HL-60 (cell line): ENCODE measurements around the gene TMC3.

ENCODE experiments used
- DNase-seq, 2 experiments: peaks; one replicate each; pipeline ENCODE4 v3.0.0-alpha.2; 2010 to 2020; ENCODE audit warnings: low read depth in 1 of 2, low spot score in 1 of 2
- H3K27ac ChIP-seq: fragments of 250-450 bp; sonication (Bioruptor Pico); replicated peaks from 2 replicates; pipeline ENCODE4 v1.5.1; 2020; ENCODE audit warnings: mild to moderate bottlenecking, moderate library complexity
- H3K27me3 ChIP-seq: fragments of 250-450 bp; sonication (Bioruptor Pico); 2 replicates; pipeline ENCODE4 v1.5.1; 2021; ENCODE audit warnings: mild to moderate bottlenecking, moderate library complexity; ENCODE audit not compliant: insufficient read depth, poor library complexity, severe bottlenecking
- H3K4me3 ChIP-seq: replicated peaks from 2 replicates; pipeline ENCODE4 v1.5.1; 2011; ENCODE audit warnings: mild to moderate bottlenecking, control low read depth, low read length; ENCODE audit not compliant: insufficient read depth
- GABPA ChIP-seq: IDR thresholded peaks from 2 replicates; pipeline ENCODE4 v1.6.1; 2012; ENCODE audit warnings: low read depth
- POLR2AphosphoS5 ChIP-seq: IDR thresholded peaks from 2 replicates; pipeline ENCODE4 v1.6.1; 2012; ENCODE audit warnings: low read depth
- SPI1 ChIP-seq: IDR thresholded peaks from 2 replicates; pipeline ENCODE4 v1.6.1; 2012; ENCODE audit warnings: low read depth, mild to moderate bottlenecking, borderline replicate concordance
- TF ChIP-seq, protein P1 (sequence below): IDR thresholded peaks from 2 replicates; pipeline ENCODE4 v1.6.1; 2012; ENCODE audit warnings: low read depth; ENCODE audit not compliant: insufficient replicate concordance
- TF ChIP-seq, protein P2 (sequence below): IDR thresholded peaks from one replicate; pipeline ENCODE4 v1.5.1; 2011; ENCODE audit warnings: low read length, control low read depth, inconsistent platforms; ENCODE audit not compliant: insufficient read depth

TMC3 gene

DNA sequence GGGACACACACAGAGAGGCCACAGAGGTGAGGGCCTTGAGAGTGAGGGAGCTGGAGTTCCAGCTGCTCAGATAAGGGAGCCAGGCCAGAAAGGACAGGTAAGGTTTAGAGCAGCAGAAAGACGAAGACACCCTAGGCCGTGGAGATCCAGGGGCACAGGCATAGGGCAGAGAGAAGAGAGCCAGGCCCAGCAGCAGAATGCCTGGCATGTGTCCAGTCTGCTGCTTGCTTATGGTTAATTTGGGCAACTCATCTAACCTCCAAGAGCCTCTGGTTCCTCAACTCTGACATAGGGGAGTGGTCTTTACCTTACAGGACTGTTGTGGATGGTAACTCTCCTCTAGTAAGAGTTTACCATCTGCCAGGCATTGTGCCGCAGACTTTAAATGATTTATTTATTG, 86.0 kb downstream of the TMC3 start:
- DNase-seq = no peak
- Histone ChIP-seq H3K27ac (no peak overlapping the region), H3K4me3 (no peak overlapping the region), H3K27me3 (no peaks in the 10 kb centered on the region)
- TF ChIP-seq, protein P1, sequence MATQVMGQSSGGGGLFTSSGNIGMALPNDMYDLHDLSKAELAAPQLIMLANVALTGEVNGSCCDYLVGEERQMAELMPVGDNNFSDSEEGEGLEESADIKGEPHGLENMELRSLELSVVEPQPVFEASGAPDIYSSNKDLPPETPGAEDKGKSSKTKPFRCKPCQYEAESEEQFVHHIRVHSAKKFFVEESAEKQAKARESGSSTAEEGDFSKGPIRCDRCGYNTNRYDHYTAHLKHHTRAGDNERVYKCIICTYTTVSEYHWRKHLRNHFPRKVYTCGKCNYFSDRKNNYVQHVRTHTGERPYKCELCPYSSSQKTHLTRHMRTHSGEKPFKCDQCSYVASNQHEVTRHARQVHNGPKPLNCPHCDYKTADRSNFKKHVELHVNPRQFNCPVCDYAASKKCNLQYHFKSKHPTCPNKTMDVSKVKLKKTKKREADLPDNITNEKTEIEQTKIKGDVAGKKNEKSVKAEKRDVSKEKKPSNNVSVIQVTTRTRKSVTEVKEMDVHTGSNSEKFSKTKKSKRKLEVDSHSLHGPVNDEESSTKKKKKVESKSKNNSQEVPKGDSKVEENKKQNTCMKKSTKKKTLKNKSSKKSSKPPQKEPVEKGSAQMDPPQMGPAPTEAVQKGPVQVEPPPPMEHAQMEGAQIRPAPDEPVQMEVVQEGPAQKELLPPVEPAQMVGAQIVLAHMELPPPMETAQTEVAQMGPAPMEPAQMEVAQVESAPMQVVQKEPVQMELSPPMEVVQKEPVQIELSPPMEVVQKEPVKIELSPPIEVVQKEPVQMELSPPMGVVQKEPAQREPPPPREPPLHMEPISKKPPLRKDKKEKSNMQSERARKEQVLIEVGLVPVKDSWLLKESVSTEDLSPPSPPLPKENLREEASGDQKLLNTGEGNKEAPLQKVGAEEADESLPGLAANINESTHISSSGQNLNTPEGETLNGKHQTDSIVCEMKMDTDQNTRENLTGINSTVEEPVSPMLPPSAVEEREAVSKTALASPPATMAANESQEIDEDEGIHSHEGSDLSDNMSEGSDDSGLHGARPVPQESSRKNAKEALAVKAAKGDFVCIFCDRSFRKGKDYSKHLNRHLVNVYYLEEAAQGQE = no peak
- TF ChIP-seq SPI1 = no peak
- TF ChIP-seq POLR2AphosphoS5 = no peak
- TF ChIP-seq, protein P2, sequence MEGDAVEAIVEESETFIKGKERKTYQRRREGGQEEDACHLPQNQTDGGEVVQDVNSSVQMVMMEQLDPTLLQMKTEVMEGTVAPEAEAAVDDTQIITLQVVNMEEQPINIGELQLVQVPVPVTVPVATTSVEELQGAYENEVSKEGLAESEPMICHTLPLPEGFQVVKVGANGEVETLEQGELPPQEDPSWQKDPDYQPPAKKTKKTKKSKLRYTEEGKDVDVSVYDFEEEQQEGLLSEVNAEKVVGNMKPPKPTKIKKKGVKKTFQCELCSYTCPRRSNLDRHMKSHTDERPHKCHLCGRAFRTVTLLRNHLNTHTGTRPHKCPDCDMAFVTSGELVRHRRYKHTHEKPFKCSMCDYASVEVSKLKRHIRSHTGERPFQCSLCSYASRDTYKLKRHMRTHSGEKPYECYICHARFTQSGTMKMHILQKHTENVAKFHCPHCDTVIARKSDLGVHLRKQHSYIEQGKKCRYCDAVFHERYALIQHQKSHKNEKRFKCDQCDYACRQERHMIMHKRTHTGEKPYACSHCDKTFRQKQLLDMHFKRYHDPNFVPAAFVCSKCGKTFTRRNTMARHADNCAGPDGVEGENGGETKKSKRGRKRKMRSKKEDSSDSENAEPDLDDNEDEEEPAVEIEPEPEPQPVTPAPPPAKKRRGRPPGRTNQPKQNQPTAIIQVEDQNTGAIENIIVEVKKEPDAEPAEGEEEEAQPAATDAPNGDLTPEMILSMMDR = no peak
- no peak for TF ChIP-seq GABPA

DNA sequence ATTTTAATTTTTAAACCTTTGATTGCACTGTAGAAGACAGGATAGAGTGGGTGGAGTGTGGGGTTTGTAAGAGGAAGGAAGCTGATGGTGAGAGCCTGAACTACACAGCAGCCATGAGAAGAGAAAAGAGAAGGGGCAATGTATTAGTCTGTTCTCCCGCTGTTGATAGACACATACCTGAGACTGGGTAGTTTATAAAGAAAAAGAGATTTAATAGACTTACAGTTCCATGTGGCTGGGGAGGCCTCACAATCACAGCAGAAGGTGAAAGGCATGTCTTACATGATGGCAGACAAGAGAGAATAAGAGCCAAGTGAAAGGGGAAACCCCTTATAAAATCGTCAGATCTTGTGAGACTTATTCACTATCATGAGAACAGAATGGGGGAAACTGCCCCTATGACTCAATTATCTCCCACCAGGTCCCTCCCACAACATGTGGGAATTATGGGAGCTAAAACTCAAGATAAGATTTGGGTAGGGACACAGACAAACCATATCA, 87.3 kb downstream of the TMC3 start:
- no peaks in the 10 kb centered on the region for H3K27me3 ChIP-seq
- no peak for DNase-seq
- TF ChIP-seq GABPA (no peak), SPI1 (no peak), POLR2AphosphoS5 (no peak)
- TF ChIP-seq, protein P1 = no peak
- TF ChIP-seq, protein P2 = no peak
- H3K27ac ChIP-seq = no peak overlapping the region
- H3K4me3 ChIP-seq = no peak overlapping the region

DNA sequence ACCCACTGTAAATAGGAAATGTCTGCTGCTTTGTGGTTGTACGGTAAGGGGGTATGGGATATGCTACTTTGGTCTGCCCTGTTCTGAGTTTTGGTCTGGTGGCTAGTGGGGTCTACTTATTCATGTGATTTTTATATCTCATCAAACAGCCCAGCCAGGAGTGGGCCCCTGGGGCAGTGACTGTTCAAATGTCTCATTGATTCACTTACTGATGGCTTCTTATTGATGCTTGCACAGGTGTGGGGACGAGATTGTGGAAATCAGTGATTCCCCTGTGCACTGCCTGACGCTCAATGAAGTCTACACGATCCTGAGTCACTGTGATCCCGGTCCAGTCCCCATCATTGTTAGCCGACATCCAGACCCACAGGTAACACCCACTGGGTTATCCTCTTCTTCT, 88.6 kb downstream of the TMC3 start:
- Histone ChIP-seq H3K27ac (no peak overlapping the region), H3K4me3 (no peak overlapping the region), H3K27me3 (no peaks in the 10 kb centered on the region)
- TF ChIP-seq, protein P1 = no peak
- TF ChIP-seq GABPA = no peak
- no peak for TF ChIP-seq SPI1
- no peak for TF ChIP-seq POLR2AphosphoS5
- TF ChIP-seq, protein P2 = no peak
- no peak for DNase-seq
